Measurements from ENCODE around the gene PPP2R2D. TPM values are rescaled to one million over a fixed set of nuclear protein-coding genes. Genes with fewer than 3 reads are reported as not detected.

PPP2R2D gene
- polyA plus RNA-seq, 1 donor (not counting 4 experiments of a cell fraction or from before 2014, with no cell fraction given), result 49.1 TPM

GRCh38 chr10:131974034-131974817 is 73.4 kb downstream of the PPP2R2D start:
- Histone ChIP-seq H2AFZ (ENCODE audit: control insufficient read depth, low read length) (no peak overlapping the region), H3K36me3 (ENCODE audit: control insufficient read depth in 2 of 2, extremely low read depth in 1 of 2, insufficient read depth in 2 of 2, low read length in 2 of 2) (peaks cover 22 to 35% of the 10 kb centered on the region in 2 experiments), H3K9me3 (ENCODE audit: control insufficient read depth, low read depth, low read length) (no peaks in the 10 kb centered on the region), H3K79me2 (ENCODE audit: control insufficient read depth, insufficient read depth, low read length) (peaks cover 52% of the 10 kb centered on the region), H3K27ac (ENCODE audit: control insufficient read depth, insufficient read depth, low read length) (no peak overlapping the region), H3K4me1 (ENCODE audit: control insufficient read depth, extremely low read depth, insufficient read depth, low read length) (no peaks in the 10 kb centered on the region), H3K27me3 (ENCODE audit: control insufficient read depth, extremely low read depth, insufficient read depth, low read length) (no peaks in the 10 kb centered on the region), H4K20me1 (ENCODE audit: control insufficient read depth, extremely low read depth, insufficient read depth, low read length) (peaks cover 13% of the 10 kb centered on the region), H3K9ac (ENCODE audit: control insufficient read depth, extremely low read depth, insufficient read depth, low read length) (no peak overlapping the region), H3K4me2 (ENCODE audit: control insufficient read depth, extremely low read depth, insufficient read depth, low read depth, low read length) (no peak overlapping the region), H3K4me3 (ENCODE audit: control insufficient read depth in 2 of 3, extremely low read depth in 1 of 3, insufficient read depth in 2 of 3, low read depth in 1 of 3, low read length in 3 of 3) (no peak overlapping the region), H3K9me1 (ENCODE audit: control insufficient read depth, extremely low read depth, insufficient read depth, low read length) (peaks cover 3% of the 10 kb centered on the region)
- DNase-seq (ENCODE audit: low read depth, low spot score), result no peak
- FAIRE-seq, result no peak
- dilution Hi-C loops (cut with MboI; ENCODE audit: extremely low pct_ligation_motif_present, low sequenced_read_pairs), result no loop called here
- TF ChIP-seq EZH2 (IDR thresholded peaks at IDR 0.05; ENCODE audit: low read length), result no peak
- no peak for TF ChIP-seq CTCF (optimal IDR thresholded peaks at IDR 0.05 in 1 of 3, IDR thresholded peaks at IDR 0.05 in 1 of 3, conservative IDR thresholded peaks at IDR 0.05 in 1 of 3; ENCODE audit: extremely low read depth in 1 of 3, insufficient read depth in 2 of 3, low read length in 3 of 3)

- DNase-seq (ENCODE audit: low read depth, low spot score) (no peak), FAIRE-seq (no peak)
- no peak for TF ChIP-seq CTCF (optimal IDR thresholded peaks at IDR 0.05 in 1 of 3, IDR thresholded peaks at IDR 0.05 in 1 of 3, conservative IDR thresholded peaks at IDR 0.05 in 1 of 3; ENCODE audit: extremely low read depth in 1 of 3, insufficient read depth in 2 of 3, low read length in 3 of 3)
- no peak for TF ChIP-seq EZH2 (IDR thresholded peaks at IDR 0.05; ENCODE audit: low read length)
- Histone ChIP-seq H3K9ac (ENCODE audit: control insufficient read depth, extremely low read depth, insufficient read depth, low read length) (no peak overlapping the region), H3K9me1 (ENCODE audit: control insufficient read depth, extremely low read depth, insufficient read depth, low read length) (peaks cover 3% of the 10 kb centered on the region), H4K20me1 (ENCODE audit: control insufficient read depth, extremely low read depth, insufficient read depth, low read length) (peaks cover 13% of the 10 kb centered on the region), H3K79me2 (ENCODE audit: control insufficient read depth, insufficient read depth, low read length) (peaks cover 60% of the 10 kb centered on the region), H3K9me3 (ENCODE audit: control insufficient read depth, low read depth, low read length) (no peaks in the 10 kb centered on the region), H3K4me1 (ENCODE audit: control insufficient read depth, extremely low read depth, insufficient read depth, low read length) (no peaks in the 10 kb centered on the region), H3K4me2 (ENCODE audit: control insufficient read depth, extremely low read depth, insufficient read depth, low read depth, low read length) (no peak overlapping the region), H3K27ac (ENCODE audit: control insufficient read depth, insufficient read depth, low read length) (no peak overlapping the region), H3K36me3 (ENCODE audit: control insufficient read depth in 2 of 2, extremely low read depth in 1 of 2, insufficient read depth in 2 of 2, low read length in 2 of 2) (peaks cover 16 to 30% of the 10 kb centered on the region in 2 experiments), H3K27me3 (ENCODE audit: control insufficient read depth, extremely low read depth, insufficient read depth, low read length) (no peaks in the 10 kb centered on the region), H3K4me3 (ENCODE audit: control insufficient read depth in 2 of 3, extremely low read depth in 1 of 3, insufficient read depth in 2 of 3, low read depth in 1 of 3, low read length in 3 of 3) (no peak overlapping the region), H2AFZ (ENCODE audit: control insufficient read depth, low read length) (no peak overlapping the region)
- dilution Hi-C loops (cut with MboI; ENCODE audit: extremely low pct_ligation_motif_present, low sequenced_read_pairs), result no loop called here
These were observed 74.2 kb downstream of the PPP2R2D start for GRCh38 chr10:131975003-131975402.

All from keratinocyte (primary cell).